GM12878 (cell line): Measurements from ENCODE around the gene CORO2B. TPM values are rescaled to one million over a fixed set of nuclear protein-coding genes. Genes with fewer than 3 reads are reported as not detected.

Experiments used
- ATAC-seq: fragments of 200-7000 bp; cut with Tn5 transposase; 3 replicates; pipeline ENCODE4 v1.9.1; 2020; ENCODE audit warnings: mild to moderate bottlenecking, moderate library complexity
- BruUV-seq: library from RNA; stranded (reverse); fragments of 400-500 nt; replicated peaks from 2 replicates; lab custom pipeline; 2021; lab: Mats Ljungman, UMichigan
- CTCF ChIA-PET: fragments of 300-600 bp; sonication (Branson Sonifier 250); formaldehyde crosslinking; extraction: SDS; loops from one replicate; lab custom pipeline; 2021; ENCODE audit warnings: inconsistent platforms; lab: Yijun Ruan, JAX
- POLR2A ChIA-PET: fragments of 350-600 bp; formaldehyde crosslinking; extraction: SDS; loops from one replicate; lab custom pipeline; 2021; ENCODE audit warnings: inconsistent platforms; lab: Charles Lee
- RAD21 ChIA-PET: fragments of 300-600 bp; sonication (Branson Sonifier 250); formaldehyde crosslinking; loops from one replicate; lab custom pipeline; 2023; ENCODE audit warnings: antibody characterized with exemption; ENCODE audit not compliant: unreplicated experiment; lab: Charles Lee
- SMC1A ChIA-PET: fragments of 300-600 bp; sonication (Branson Sonifier 250); formaldehyde crosslinking; loops from one replicate; lab custom pipeline; 2023; ENCODE audit not compliant: unreplicated experiment, uncharacterized antibody; lab: Charles Lee
- DNase-seq: peaks from one replicate; pipeline ENCODE4 v3.0.0-alpha.2; 2011; ENCODE audit warnings: low read depth, low spot score
- FAIRE-seq: peaks from 3 replicates; lab custom pipeline; 2011; peaks lifted over from hg19 to GRCh38; lab: Jason Lieb, UNC
- H2AFZ ChIP-seq: 2 replicates; pipeline ENCODE4 v1.6.0; 2011; ENCODE audit warnings: low read depth, low read length, control low read depth; ENCODE audit not compliant: control insufficient read depth
- H3K27ac ChIP-seq: 2 replicates; pipeline ENCODE4 v1.5.1; 2011; ENCODE audit warnings: control low read depth; ENCODE audit not compliant: control insufficient read depth, insufficient read depth
- H3K27me3 ChIP-seq, 2 experiments: replicated peaks in 1 of 2; 2 replicates each; pipeline versions ENCODE4 v1.6.0 to v1.6.1; 2011; ENCODE audit warnings: low read length in 1 of 2; ENCODE audit not compliant: control insufficient read depth in 2 of 2, insufficient read depth in 2 of 2
- H3K36me3 ChIP-seq, 2 experiments: 2 replicates each; pipeline ENCODE4 v1.5.1; 2011; ENCODE audit warnings: low read length in 1 of 2; ENCODE audit not compliant: control insufficient read depth in 2 of 2, insufficient read depth in 2 of 2
- H3K4me1 ChIP-seq: 2 replicates; pipeline ENCODE4 v1.6.1; 2011; ENCODE audit warnings: mild to moderate bottlenecking, low read length, moderate library complexity, mixed read lengths; ENCODE audit not compliant: control insufficient read depth, insufficient read depth
- H3K4me2 ChIP-seq: 2 replicates; pipeline ENCODE4 v1.6.0; 2011; ENCODE audit warnings: control low read depth; ENCODE audit not compliant: control insufficient read depth, insufficient read depth
- H3K4me3 ChIP-seq: fragments of 200-600 bp; sonication (generic); 2 replicates; pipeline ENCODE4 v1.5.1; 2016
- H3K79me2 ChIP-seq: 2 replicates; pipeline ENCODE4 v1.6.0; 2011; ENCODE audit warnings: low read length; ENCODE audit not compliant: control insufficient read depth, insufficient read depth
- H3K9ac ChIP-seq: 2 replicates; pipeline ENCODE4 v1.8.0; 2011; ENCODE audit warnings: low read length, control low read depth, mixed read lengths; ENCODE audit not compliant: control insufficient read depth, insufficient read depth
- H3K9me3 ChIP-seq: replicated peaks from 3 replicates; pipeline ENCODE4 v1.5.1; 2011; ENCODE audit warnings: mild to moderate bottlenecking, low read length; ENCODE audit not compliant: control insufficient read depth, insufficient read depth
- H4K20me1 ChIP-seq: 2 replicates; pipeline ENCODE4 v1.6.0; 2011; ENCODE audit not compliant: control insufficient read depth, insufficient read depth
- BACH1 ChIP-seq: fragments of 450-650 bp; IDR thresholded peaks from 2 replicates; pipeline ENCODE4 v1.6.1; 2017; ENCODE audit warnings: mild to moderate bottlenecking, borderline replicate concordance
- BHLHE40 ChIP-seq, 2 experiments: fragments of 450-650 bp in 1 of 2; IDR thresholded peaks; 2 replicates each; pipeline ENCODE4 v1.6.1; 2011 to 2017; ENCODE audit warnings: low read depth in 2 of 2, borderline replicate concordance in 1 of 2, improper control_type of control experiment in 1 of 2, low read length in 1 of 2, mild to moderate bottlenecking in 1 of 2
- HDGF ChIP-seq: fragments of 450-650 bp; IDR thresholded peaks from 2 replicates; pipeline ENCODE4 v1.6.1; 2016; ENCODE audit warnings: antibody characterized with exemption
- MTA3 ChIP-seq: IDR thresholded peaks from 2 replicates; pipeline ENCODE4 v1.6.1; 2012; ENCODE audit warnings: low read length, inconsistent platforms, borderline replicate concordance
- MYB ChIP-seq: fragments of 150-350 bp; IDR thresholded peaks from 2 replicates; pipeline ENCODE4 v1.6.1; 2014; ENCODE audit warnings: mild to moderate bottlenecking, low read depth, low read length, borderline replicate concordance
- RBBP5 ChIP-seq: fragments of 200-600 bp; sonication (generic); conservative IDR thresholded peaks from 2 replicates; pipeline ENCODE4 v1.6.1; 2016
- SMAD5 ChIP-seq: IDR thresholded peaks from 2 replicates; pipeline ENCODE4 v1.6.1; 2016; ENCODE audit warnings: antibody characterized with exemption, low read depth
- SMARCA5 ChIP-seq: fragments of 450-650 bp; IDR thresholded peaks from 2 replicates; pipeline ENCODE4 v1.6.1; 2017; ENCODE audit warnings: mild to moderate bottlenecking
- SP1 ChIP-seq: IDR thresholded peaks from one replicate; pipeline ENCODE4 v1.6.1; 2011; ENCODE audit warnings: low read depth, low read length
- SPI1 ChIP-seq: IDR thresholded peaks from 2 replicates; pipeline ENCODE4 v1.6.1; 2011; ENCODE audit warnings: low read depth, mild to moderate bottlenecking, low read length, moderate library complexity, borderline replicate concordance; ENCODE audit not compliant: insufficient read depth
- STAT1 ChIP-seq: fragments of 450-650 bp; conservative IDR thresholded peaks from 2 replicates; pipeline ENCODE4 v1.6.1; 2014; ENCODE audit warnings: antibody characterized with exemption, mild to moderate bottlenecking
- TCF3 ChIP-seq: IDR thresholded peaks from 2 replicates; pipeline ENCODE4 v1.6.1; 2012; ENCODE audit warnings: low read depth, mild to moderate bottlenecking, low read length, borderline replicate concordance; ENCODE audit not compliant: insufficient read depth
- YBX1 ChIP-seq: fragments of 450-650 bp; IDR thresholded peaks from 2 replicates; pipeline ENCODE4 v1.6.1; 2016; ENCODE audit warnings: antibody characterized with exemption
- WGBS: methylation state at CpG from one replicate; pipeline ENCODE4 v1.1.6; 2016; ENCODE audit warnings: low lambda C conversion rate; ENCODE audit not compliant: insufficient replicate concordance, insufficient coverage; ENCODE audit errors: missing lambda C conversion rate; 5-methylcytosine and 5-hydroxymethylcytosine counted together
- in situ Hi-C: fragments of 300-500 bp; cut with MboI; formaldehyde crosslinking; loops from 9 replicates; pipeline ENCODE4 v1.14.3; 2018; ENCODE audit warnings: mixed read lengths
- intact Hi-C: fragments of 100-400 bp; cut with micrococcal nuclease; formaldehyde crosslinking; loops from one replicate; pipeline ENCODE4 v1.14.2; 2022; ENCODE audit not compliant: unreplicated experiment
- polyA plus RNA-seq, 11 experiments: library from polyadenylated mRNA; depleted of rRNA in 4 of 11; unstranded in 6 of 11; stranded (reverse) in 5 of 11; fragments of >200 nt; fragmentation: Nextera tagmentation in 4 of 11; fragmentation: Illumina TruSeq in 1 of 11; extraction: Ambion mirVana in 4 of 11; extraction: Trizol in 1 of 11; gene quantifications; 1 replicate in 1 of 11; 2 replicates in 10 of 11; pipeline versions ENCODE4 v1.2.1 to v1.2.3, GENCODE V29; 2011 to 2016; ENCODE audit warnings: inconsistent platforms in 2 of 11, missing spikeins in 2 of 11, low read depth in 1 of 11
- total RNA-seq, 4 experiments: library from RNA; depleted of rRNA in 3 of 4; stranded (reverse); fragments of >200 nt in 3 of 4; fragmentation: Illumina TruSeq in 1 of 4; extraction: Trizol in 1 of 4; gene quantifications; 2 replicates each; pipeline versions ENCODE4 v1.2.1 to v1.2.3, GENCODE V29; 2013 to 2021
- TF ChIP-seq, protein P1 (sequence below): IDR thresholded peaks from 2 replicates; pipeline ENCODE4 v1.6.1; 2011; ENCODE audit warnings: borderline replicate concordance, low read depth, mild to moderate bottlenecking, moderate library complexity, low read length; ENCODE audit not compliant: insufficient read depth, poor library complexity, severe bottlenecking
- TF ChIP-seq, protein P2 (sequence below): fragments of 450-650 bp; IDR thresholded peaks from 2 replicates; pipeline ENCODE4 v1.6.1; 2014; ENCODE audit warnings: mild to moderate bottlenecking
- TF ChIP-seq, protein P3 (sequence below): fragments of 150-350 bp; IDR thresholded peaks from 2 replicates; pipeline ENCODE4 v1.6.1; 2014; ENCODE audit warnings: mild to moderate bottlenecking, low read depth, low read length
- TF ChIP-seq, protein P4 (sequence below): fragments of 450-650 bp; IDR thresholded peaks from 2 replicates; pipeline ENCODE4 v1.6.1; 2017; ENCODE audit warnings: mild to moderate bottlenecking, moderate library complexity

CORO2B gene
- total and polyA plus RNA-seq, 10 of the 15 experiments (the other 5 are each of a cell fraction or from before 2014, with no cell fraction given): 0.05 to 0.73 (median 0.13) TPM; not detected in 4

DNA sequence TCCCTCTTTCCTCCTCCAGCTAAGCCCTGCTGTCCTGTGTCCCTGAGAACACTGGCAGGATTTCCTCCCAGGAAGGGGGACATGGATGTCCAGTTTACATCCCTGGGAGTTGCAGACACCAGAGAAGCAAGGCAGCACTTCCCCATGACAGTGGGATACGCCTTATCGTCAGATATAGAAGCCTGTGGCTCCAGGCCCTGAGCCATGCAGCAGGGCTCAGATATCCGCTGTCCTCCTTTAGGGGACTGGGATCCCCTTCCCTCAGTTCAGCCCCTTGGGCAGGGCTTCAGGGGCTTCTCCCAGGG is 16.4 kb downstream of the CORO2B start (continued):
- TF ChIP-seq, protein P1, sequence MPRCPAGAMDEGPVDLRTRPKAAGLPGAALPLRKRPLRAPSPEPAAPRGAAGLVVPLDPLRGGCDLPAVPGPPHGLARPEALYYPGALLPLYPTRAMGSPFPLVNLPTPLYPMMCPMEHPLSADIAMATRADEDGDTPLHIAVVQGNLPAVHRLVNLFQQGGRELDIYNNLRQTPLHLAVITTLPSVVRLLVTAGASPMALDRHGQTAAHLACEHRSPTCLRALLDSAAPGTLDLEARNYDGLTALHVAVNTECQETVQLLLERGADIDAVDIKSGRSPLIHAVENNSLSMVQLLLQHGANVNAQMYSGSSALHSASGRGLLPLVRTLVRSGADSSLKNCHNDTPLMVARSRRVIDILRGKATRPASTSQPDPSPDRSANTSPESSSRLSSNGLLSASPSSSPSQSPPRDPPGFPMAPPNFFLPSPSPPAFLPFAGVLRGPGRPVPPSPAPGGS: no peak
- no peak for TF ChIP-seq SMARCA5
- no peak for TF ChIP-seq SP1
- TF ChIP-seq STAT1: no peak

DNA sequence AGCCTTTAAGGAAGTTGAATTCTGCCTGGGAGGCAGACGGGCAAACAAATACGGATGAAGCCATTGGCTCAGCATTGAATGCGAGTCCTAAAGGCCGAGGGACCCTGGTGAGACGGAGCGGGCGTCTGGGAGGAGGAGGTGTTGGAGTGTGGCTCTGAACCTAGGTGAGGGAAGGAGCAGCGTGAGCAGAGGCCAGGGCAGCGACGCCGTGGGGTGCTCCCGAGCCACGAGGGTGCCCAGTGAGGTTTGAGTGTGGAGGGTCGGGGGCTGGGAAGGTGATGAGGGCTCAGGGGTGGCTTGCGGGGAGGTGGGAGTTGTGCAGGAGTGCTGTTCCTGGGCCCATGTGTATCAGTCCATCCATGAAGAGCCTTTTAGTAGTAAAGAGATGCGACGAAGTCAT is 17.0 kb downstream of the CORO2B start:
- FAIRE-seq: no peak
- WGBS: 24% methylated on average over 17 of the region's 17 CpGs
- in situ Hi-C loops: no loop called here
- no peak overlapping the region for H3K27ac ChIP-seq
- no peaks in the 10 kb centered on the region for H3K9me3 ChIP-seq
- DNase-seq: no peak
- CTCF ChIA-PET: no interaction called here
- H3K9ac ChIP-seq: no peak overlapping the region
- H3K4me3 ChIP-seq: no peak overlapping the region
- SMC1A ChIA-PET: no interaction called here
- no TSS peak for BruUV-seq
- H3K79me2 ChIP-seq: no peaks in the 10 kb centered on the region
- peaks cover 3 to 10% of the 10 kb centered on the region in 2 experiments; a peak in 3 of 4 replicates for H3K27me3 ChIP-seq
- intact Hi-C loops: no loop called here
- H3K4me1 ChIP-seq: no peaks in the 10 kb centered on the region
- no peaks in the 10 kb centered on the region for H4K20me1 ChIP-seq
- POLR2A ChIA-PET: no interaction called here
- no peaks in the 10 kb centered on the region for H3K36me3 ChIP-seq
- H3K4me2 ChIP-seq: no peak overlapping the region
- H2AFZ ChIP-seq: no peak overlapping the region
- no peak for ATAC-seq
- RAD21 ChIA-PET: no interaction called here
- TF ChIP-seq BHLHE40 (IDR thresholded peaks at IDR 0.05; ENCODE audit: borderline replicate concordance in 1 of 2, low read depth in 2 of 2, low read length in 1 of 2) (no peak), BACH1 (no peak), YBX1 (no peak), RBBP5 (no peak), MTA3 (no peak), SPI1 (no peak), HDGF (no peak), MYB (no peak), SP1 (no peak), TCF3 (no peak), SMAD5 (no peak)
- TF ChIP-seq, protein P2, sequence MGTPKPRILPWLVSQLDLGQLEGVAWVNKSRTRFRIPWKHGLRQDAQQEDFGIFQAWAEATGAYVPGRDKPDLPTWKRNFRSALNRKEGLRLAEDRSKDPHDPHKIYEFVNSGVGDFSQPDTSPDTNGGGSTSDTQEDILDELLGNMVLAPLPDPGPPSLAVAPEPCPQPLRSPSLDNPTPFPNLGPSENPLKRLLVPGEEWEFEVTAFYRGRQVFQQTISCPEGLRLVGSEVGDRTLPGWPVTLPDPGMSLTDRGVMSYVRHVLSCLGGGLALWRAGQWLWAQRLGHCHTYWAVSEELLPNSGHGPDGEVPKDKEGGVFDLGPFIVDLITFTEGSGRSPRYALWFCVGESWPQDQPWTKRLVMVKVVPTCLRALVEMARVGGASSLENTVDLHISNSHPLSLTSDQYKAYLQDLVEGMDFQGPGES: no peak
- TF ChIP-seq, protein P3, sequence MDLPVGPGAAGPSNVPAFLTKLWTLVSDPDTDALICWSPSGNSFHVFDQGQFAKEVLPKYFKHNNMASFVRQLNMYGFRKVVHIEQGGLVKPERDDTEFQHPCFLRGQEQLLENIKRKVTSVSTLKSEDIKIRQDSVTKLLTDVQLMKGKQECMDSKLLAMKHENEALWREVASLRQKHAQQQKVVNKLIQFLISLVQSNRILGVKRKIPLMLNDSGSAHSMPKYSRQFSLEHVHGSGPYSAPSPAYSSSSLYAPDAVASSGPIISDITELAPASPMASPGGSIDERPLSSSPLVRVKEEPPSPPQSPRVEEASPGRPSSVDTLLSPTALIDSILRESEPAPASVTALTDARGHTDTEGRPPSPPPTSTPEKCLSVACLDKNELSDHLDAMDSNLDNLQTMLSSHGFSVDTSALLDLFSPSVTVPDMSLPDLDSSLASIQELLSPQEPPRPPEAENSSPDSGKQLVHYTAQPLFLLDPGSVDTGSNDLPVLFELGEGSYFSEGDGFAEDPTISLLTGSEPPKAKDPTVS: no peak
- TF ChIP-seq, protein P4, sequence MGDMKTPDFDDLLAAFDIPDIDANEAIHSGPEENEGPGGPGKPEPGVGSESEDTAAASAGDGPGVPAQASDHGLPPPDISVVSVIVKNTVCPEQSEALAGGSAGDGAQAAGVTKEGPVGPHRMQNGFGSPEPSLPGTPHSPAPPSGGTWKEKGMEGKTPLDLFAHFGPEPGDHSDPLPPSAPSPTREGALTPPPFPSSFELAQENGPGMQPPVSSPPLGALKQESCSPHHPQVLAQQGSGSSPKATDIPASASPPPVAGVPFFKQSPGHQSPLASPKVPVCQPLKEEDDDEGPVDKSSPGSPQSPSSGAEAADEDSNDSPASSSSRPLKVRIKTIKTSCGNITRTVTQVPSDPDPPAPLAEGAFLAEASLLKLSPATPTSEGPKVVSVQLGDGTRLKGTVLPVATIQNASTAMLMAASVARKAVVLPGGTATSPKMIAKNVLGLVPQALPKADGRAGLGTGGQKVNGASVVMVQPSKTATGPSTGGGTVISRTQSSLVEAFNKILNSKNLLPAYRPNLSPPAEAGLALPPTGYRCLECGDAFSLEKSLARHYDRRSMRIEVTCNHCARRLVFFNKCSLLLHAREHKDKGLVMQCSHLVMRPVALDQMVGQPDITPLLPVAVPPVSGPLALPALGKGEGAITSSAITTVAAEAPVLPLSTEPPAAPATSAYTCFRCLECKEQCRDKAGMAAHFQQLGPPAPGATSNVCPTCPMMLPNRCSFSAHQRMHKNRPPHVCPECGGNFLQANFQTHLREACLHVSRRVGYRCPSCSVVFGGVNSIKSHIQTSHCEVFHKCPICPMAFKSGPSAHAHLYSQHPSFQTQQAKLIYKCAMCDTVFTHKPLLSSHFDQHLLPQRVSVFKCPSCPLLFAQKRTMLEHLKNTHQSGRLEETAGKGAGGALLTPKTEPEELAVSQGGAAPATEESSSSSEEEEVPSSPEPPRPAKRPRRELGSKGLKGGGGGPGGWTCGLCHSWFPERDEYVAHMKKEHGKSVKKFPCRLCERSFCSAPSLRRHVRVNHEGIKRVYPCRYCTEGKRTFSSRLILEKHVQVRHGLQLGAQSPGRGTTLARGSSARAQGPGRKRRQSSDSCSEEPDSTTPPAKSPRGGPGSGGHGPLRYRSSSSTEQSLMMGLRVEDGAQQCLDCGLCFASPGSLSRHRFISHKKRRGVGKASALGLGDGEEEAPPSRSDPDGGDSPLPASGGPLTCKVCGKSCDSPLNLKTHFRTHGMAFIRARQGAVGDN: no peak
